DOHH2 (cell line): ENCODE data around the gene SS18L1.

Source experiments
- H3F3A ChIP-seq: fragments of 200-600 bp; sonication (generic), shearing (Covaris generic); 2 replicates; pipeline ENCODE4 v1.6.0; 2016; ENCODE audit warnings: antibody characterized with exemption, mild to moderate bottlenecking; ENCODE audit not compliant: control insufficient read depth, insufficient read depth
- H3K27ac ChIP-seq: fragments of 200-600 bp; sonication (generic); 2 replicates; pipeline ENCODE4 v1.5.1; 2014; ENCODE audit warnings: low read depth, mild to moderate bottlenecking, low read length, moderate library complexity
- H3K27me3 ChIP-seq: fragments of 200-600 bp; sonication (generic); 2 replicates; pipeline ENCODE4 v1.6.1; 2014; ENCODE audit warnings: mild to moderate bottlenecking, low read length, mixed read lengths; ENCODE audit not compliant: control insufficient read depth
- H3K36me3 ChIP-seq: fragments of 200-600 bp; sonication (generic); 2 replicates; pipeline ENCODE4 v1.6.1; 2014; ENCODE audit warnings: mild to moderate bottlenecking, low read length, moderate library complexity, mixed read lengths; ENCODE audit not compliant: control insufficient read depth
- H3K4me1 ChIP-seq: fragments of 200-600 bp; sonication (generic); 2 replicates; pipeline ENCODE4 v1.6.1; 2014; ENCODE audit warnings: mild to moderate bottlenecking, low read length, mixed read lengths; ENCODE audit not compliant: control insufficient read depth
- H3K4me2 ChIP-seq: fragments of 200-600 bp; sonication (generic); 2 replicates; pipeline ENCODE4 v1.6.0; 2014; ENCODE audit warnings: mild to moderate bottlenecking, low read length, moderate library complexity
- H3K4me3 ChIP-seq: fragments of 200-600 bp; sonication (generic); 2 replicates; pipeline ENCODE4 v1.5.1; 2014; ENCODE audit warnings: mild to moderate bottlenecking, low read length, mixed read lengths
- H3K79me2 ChIP-seq: fragments of 200-600 bp; sonication (generic); 2 replicates; pipeline ENCODE4 v1.6.1; 2014; ENCODE audit warnings: mild to moderate bottlenecking, low read length, mixed read lengths; ENCODE audit not compliant: control insufficient read depth
- H3K9me2 ChIP-seq: fragments of 200-600 bp; sonication (generic); replicated peaks from 2 replicates; pipeline ENCODE4 v1.6.1; 2014; ENCODE audit warnings: mild to moderate bottlenecking, low read length, mixed read lengths; ENCODE audit not compliant: control insufficient read depth
- H3K9me3 ChIP-seq: fragments of 200-600 bp; sonication (generic); 2 replicates; pipeline ENCODE4 v1.6.1; 2014; ENCODE audit warnings: antibody characterized with exemption, low read length, mixed read lengths; ENCODE audit not compliant: control insufficient read depth, insufficient read depth
- H4K20me1 ChIP-seq: fragments of 200-600 bp; sonication (generic); 2 replicates; pipeline ENCODE4 v1.6.0; 2014; ENCODE audit warnings: low read depth, mild to moderate bottlenecking, antibody characterized with exemption, low read length, moderate library complexity; ENCODE audit not compliant: control insufficient read depth, insufficient read depth
- EZH2phosphoT487 ChIP-seq: fragments of 200-600 bp; sonication (generic); IDR thresholded peaks from 2 replicates; pipeline ENCODE4 v1.6.1; 2017; ENCODE audit warnings: borderline replicate concordance, mild to moderate bottlenecking, antibody characterized with exemption, low read length, moderate library complexity, mixed read lengths
- TF ChIP-seq, protein P1 (sequence below): fragments of 200-600 bp; sonication (generic); IDR thresholded peaks from one replicate; pipeline ENCODE4 v1.5.1; 2014; ENCODE audit warnings: antibody characterized with exemption, mild to moderate bottlenecking, low read depth, low read length; ENCODE audit not compliant: poor library complexity, severe bottlenecking

SS18L1 gene

GRCh38 chr20:62117658-62118057 lies 25.9 kb upstream of the SS18L1 start:
- TF ChIP-seq, protein P1, sequence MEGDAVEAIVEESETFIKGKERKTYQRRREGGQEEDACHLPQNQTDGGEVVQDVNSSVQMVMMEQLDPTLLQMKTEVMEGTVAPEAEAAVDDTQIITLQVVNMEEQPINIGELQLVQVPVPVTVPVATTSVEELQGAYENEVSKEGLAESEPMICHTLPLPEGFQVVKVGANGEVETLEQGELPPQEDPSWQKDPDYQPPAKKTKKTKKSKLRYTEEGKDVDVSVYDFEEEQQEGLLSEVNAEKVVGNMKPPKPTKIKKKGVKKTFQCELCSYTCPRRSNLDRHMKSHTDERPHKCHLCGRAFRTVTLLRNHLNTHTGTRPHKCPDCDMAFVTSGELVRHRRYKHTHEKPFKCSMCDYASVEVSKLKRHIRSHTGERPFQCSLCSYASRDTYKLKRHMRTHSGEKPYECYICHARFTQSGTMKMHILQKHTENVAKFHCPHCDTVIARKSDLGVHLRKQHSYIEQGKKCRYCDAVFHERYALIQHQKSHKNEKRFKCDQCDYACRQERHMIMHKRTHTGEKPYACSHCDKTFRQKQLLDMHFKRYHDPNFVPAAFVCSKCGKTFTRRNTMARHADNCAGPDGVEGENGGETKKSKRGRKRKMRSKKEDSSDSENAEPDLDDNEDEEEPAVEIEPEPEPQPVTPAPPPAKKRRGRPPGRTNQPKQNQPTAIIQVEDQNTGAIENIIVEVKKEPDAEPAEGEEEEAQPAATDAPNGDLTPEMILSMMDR = no peak
- TF ChIP-seq EZH2phosphoT487 = no peak
- peaks cover 5% of the 10 kb centered on the region; the same call in 1 of the 2 replicates for H3K9me3 ChIP-seq
- H3K79me2 ChIP-seq = peaks cover 2% of the 10 kb centered on the region
- 0 out of 2 replicates have a peak, but pooled peaks cover 8% of the 10 kb centered on the region for H3F3A ChIP-seq
- no peaks in the 10 kb centered on the region for H4K20me1 ChIP-seq
- H3K4me2 ChIP-seq = no peak overlapping the region
- H3K36me3 ChIP-seq = no peaks in the 10 kb centered on the region
- no peaks in the 10 kb centered on the region for H3K9me2 ChIP-seq
- no peak overlapping the region for H3K27ac ChIP-seq
- H3K27me3 ChIP-seq = no peaks in the 10 kb centered on the region; the same call in 1 of the 2 replicates
- H3K4me3 ChIP-seq = no peak overlapping the region
- H3K4me1 ChIP-seq = peaks cover 16% of the 10 kb centered on the region

GRCh38 chr20:62118113-62119043 lies 25.2 kb upstream of the SS18L1 start:
- Histone ChIP-seq H3K4me3 (no peak overlapping the region), H3K27ac (no peak overlapping the region), H3F3A (0 out of 2 replicates have a peak, but pooled peaks cover 8% of the 10 kb centered on the region), H3K9me2 (no peaks in the 10 kb centered on the region), H4K20me1 (peaks cover 4% of the 10 kb centered on the region), H3K27me3 (no peaks in the 10 kb centered on the region), H3K4me2 (no peak overlapping the region), H3K4me1 (peaks cover 19% of the 10 kb centered on the region), H3K36me3 (peaks cover 2% of the 10 kb centered on the region), H3K79me2 (peaks cover 9% of the 10 kb centered on the region), H3K9me3 (no peaks in the 10 kb centered on the region; the same call in 1 of the 2 replicates)
- TF ChIP-seq, protein P1 = no peak
- TF ChIP-seq EZH2phosphoT487 = no peak

- no peak overlapping the region for H3K4me3 ChIP-seq
- no peaks in the 10 kb centered on the region for H3K9me3 ChIP-seq
- peaks cover 16% of the 10 kb centered on the region for H3K79me2 ChIP-seq
- TF ChIP-seq EZH2phosphoT487 = no peak
- H3K4me1 ChIP-seq = peaks cover 26% of the 10 kb centered on the region
- H3K4me2 ChIP-seq = no peak overlapping the region
- 0 out of 2 replicates have a peak, but pooled peaks cover 8% of the 10 kb centered on the region for H3F3A ChIP-seq
- H3K27me3 ChIP-seq = no peaks in the 10 kb centered on the region
- peaks cover 10% of the 10 kb centered on the region for H3K36me3 ChIP-seq
- no peak overlapping the region for H3K27ac ChIP-seq
- peaks cover 11% of the 10 kb centered on the region for H4K20me1 ChIP-seq
- no peaks in the 10 kb centered on the region for H3K9me2 ChIP-seq
Observed at GRCh38 chr20:62119115-62119514, 24.5 kb upstream of the SS18L1 start.
